A673 (cell line): ENCODE measurements around the gene OR10A5. TPM values are rescaled to one million over a fixed set of nuclear protein-coding genes. Genes with fewer than 3 reads are reported as not detected.

Experiments used
- BruUV-seq: library from RNA; stranded (reverse); fragments of 400-500 nt; replicated peaks from 2 replicates; lab custom pipeline; 2021; lab: Mats Ljungman, UMichigan
- CTCF ChIA-PET: fragments of 300-600 bp; sonication (Branson Sonifier 250); formaldehyde crosslinking; loops from one replicate; lab custom pipeline; 2022; ENCODE audit warnings: antibody characterized with exemption; lab: Charles Lee
- POLR2A ChIA-PET: fragments of 300-600 bp; sonication (Branson Sonifier 250); formaldehyde crosslinking; loops from one replicate; lab custom pipeline; 2022; ENCODE audit warnings: antibody characterized with exemption; ENCODE audit not compliant: low non-redundant PET; lab: Charles Lee
- DNase-seq: peaks from one replicate; pipeline ENCODE4 v3.0.0-alpha.2; 2015; ENCODE audit warnings: low spot score
- H3K27ac ChIP-seq: fragments of 200-600 bp; sonication (generic); 2 replicates; pipeline ENCODE4 v1.5.1; 2016; ENCODE audit warnings: mixed run types, low read depth, mild to moderate bottlenecking, mixed read lengths, antibody characterized with exemption, low read length; ENCODE audit not compliant: poor library complexity, severe bottlenecking
- H3K27me3 ChIP-seq: fragments of 200-600 bp; sonication (generic); replicated peaks from 2 replicates; pipeline ENCODE4 v1.6.1; 2017; ENCODE audit warnings: mixed run types, low read depth, mild to moderate bottlenecking, mixed read lengths, antibody characterized with exemption, low read length; ENCODE audit not compliant: insufficient read depth, poor library complexity
- H3K36me3 ChIP-seq: fragments of 200-600 bp; sonication (generic); 2 replicates; pipeline ENCODE4 v1.6.1; 2016; ENCODE audit warnings: mixed run types, mild to moderate bottlenecking, mixed read lengths, antibody characterized with exemption, low read length; ENCODE audit not compliant: insufficient read depth, poor library complexity, severe bottlenecking
- H3K4me1 ChIP-seq: fragments of 200-600 bp; sonication (generic); 2 replicates; pipeline ENCODE4 v1.6.1; 2017; ENCODE audit warnings: mixed run types, mild to moderate bottlenecking, mixed read lengths, antibody characterized with exemption, low read length; ENCODE audit not compliant: insufficient read depth, poor library complexity, severe bottlenecking
- H3K4me3 ChIP-seq: fragments of 200-600 bp; sonication (generic); 2 replicates; pipeline ENCODE4 v1.5.1; 2016; ENCODE audit warnings: low read depth, mixed run types, mild to moderate bottlenecking, mixed read lengths, low read length; ENCODE audit not compliant: poor library complexity, severe bottlenecking
- H3K9me3 ChIP-seq: fragments of 200-600 bp; sonication (generic); 2 replicates; pipeline ENCODE4 v1.6.1; 2016; ENCODE audit warnings: mixed run types, low read depth, mild to moderate bottlenecking, mixed read lengths, antibody characterized with exemption, low read length; ENCODE audit not compliant: poor library complexity, severe bottlenecking
- EZH2 ChIP-seq: fragments of 200-600 bp; sonication (generic); IDR thresholded peaks from 2 replicates; pipeline ENCODE4 v1.6.1; 2017; ENCODE audit warnings: borderline replicate concordance, low read depth, mild to moderate bottlenecking, mixed read lengths, antibody characterized with exemption, low read length; ENCODE audit not compliant: poor library complexity, severe bottlenecking
- intact Hi-C: fragments of 100-400 bp; cut with micrococcal nuclease; formaldehyde crosslinking; loops from one replicate; pipeline ENCODE4 v1.10.0; 2022; ENCODE audit not compliant: unreplicated experiment
- total RNA-seq: library from RNA; stranded (reverse); gene quantifications from 2 replicates; pipeline ENCODE4 v1.2.3, GENCODE V29; 2021
- TF ChIP-seq, protein P1 (sequence below): fragments of 300-800, 200-600 bp; sonication (generic); conservative IDR thresholded peaks from 2 replicates; pipeline ENCODE4 v1.5.1; 2017; ENCODE audit warnings: low read depth, mild to moderate bottlenecking, antibody characterized with exemption, low read length, moderate library complexity, mixed read lengths

The OR10A5 gene
- total RNA-seq, 1 experiment from 2014 or later: not detected

DNA sequence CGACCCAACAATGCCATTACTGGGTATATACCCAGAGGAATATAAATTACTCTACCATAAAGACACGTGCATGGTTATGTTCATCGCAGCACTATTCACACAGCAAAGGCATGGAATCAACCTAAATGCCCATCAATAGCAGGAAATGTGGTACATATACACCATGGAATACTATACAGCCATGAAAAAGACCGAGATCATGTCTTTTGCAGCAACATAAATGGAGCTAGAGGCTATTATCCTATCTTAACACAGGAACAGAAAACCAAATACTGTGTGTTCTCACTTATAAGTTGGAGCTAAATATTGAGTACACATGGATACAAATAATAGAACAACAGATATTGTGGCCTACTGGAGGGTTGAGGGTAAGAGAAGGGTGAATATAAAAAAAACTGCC is 43.3 kb downstream of the OR10A5 start:
- Histone ChIP-seq H3K27ac (no peak overlapping the region), H3K36me3 (no peaks in the 10 kb centered on the region), H3K27me3 (peaks cover 5% of the 10 kb centered on the region), H3K4me1 (no peaks in the 10 kb centered on the region), H3K4me3 (no peak overlapping the region), H3K9me3 (no peaks in the 10 kb centered on the region)
- no peak for DNase-seq
- POLR2A ChIA-PET: no interaction called here
- no TSS peak for BruUV-seq
- intact Hi-C loops: no loop called here
- CTCF ChIA-PET: no interaction called here
- no peak for TF ChIP-seq EZH2
- TF ChIP-seq, protein P1, sequence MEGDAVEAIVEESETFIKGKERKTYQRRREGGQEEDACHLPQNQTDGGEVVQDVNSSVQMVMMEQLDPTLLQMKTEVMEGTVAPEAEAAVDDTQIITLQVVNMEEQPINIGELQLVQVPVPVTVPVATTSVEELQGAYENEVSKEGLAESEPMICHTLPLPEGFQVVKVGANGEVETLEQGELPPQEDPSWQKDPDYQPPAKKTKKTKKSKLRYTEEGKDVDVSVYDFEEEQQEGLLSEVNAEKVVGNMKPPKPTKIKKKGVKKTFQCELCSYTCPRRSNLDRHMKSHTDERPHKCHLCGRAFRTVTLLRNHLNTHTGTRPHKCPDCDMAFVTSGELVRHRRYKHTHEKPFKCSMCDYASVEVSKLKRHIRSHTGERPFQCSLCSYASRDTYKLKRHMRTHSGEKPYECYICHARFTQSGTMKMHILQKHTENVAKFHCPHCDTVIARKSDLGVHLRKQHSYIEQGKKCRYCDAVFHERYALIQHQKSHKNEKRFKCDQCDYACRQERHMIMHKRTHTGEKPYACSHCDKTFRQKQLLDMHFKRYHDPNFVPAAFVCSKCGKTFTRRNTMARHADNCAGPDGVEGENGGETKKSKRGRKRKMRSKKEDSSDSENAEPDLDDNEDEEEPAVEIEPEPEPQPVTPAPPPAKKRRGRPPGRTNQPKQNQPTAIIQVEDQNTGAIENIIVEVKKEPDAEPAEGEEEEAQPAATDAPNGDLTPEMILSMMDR: no peak

DNA sequence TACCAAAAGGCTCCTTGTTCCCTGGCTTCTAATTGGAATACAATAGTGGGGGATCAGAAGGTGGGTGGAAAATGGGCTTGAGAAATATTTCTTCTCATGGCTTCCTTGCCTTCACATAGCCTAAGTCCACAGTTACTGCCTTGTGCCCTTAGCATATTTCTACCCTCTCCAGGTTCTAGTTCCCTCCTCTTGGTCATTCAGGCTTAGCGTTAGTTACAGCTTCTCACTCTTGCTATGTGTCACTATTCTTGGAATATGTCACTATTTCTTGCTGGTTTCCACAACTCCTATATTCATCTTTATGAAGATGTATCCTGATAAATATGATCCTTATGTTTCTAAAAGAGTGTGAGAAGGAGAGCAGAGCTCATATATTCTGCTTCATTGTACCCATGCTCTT is 44.4 kb downstream of the OR10A5 start:
- Histone ChIP-seq H3K27me3 (peaks cover 2% of the 10 kb centered on the region), H3K4me1 (no peaks in the 10 kb centered on the region), H3K27ac (no peak overlapping the region), H3K36me3 (no peaks in the 10 kb centered on the region), H3K4me3 (no peak overlapping the region), H3K9me3 (no peaks in the 10 kb centered on the region)
- intact Hi-C loops: no loop called here
- no peak for DNase-seq
- TF ChIP-seq EZH2: no peak
- TF ChIP-seq, protein P1: no peak
- no TSS peak for BruUV-seq
- ChIA-PET POLR2A (no interaction called here), CTCF (no interaction called here)

DNA sequence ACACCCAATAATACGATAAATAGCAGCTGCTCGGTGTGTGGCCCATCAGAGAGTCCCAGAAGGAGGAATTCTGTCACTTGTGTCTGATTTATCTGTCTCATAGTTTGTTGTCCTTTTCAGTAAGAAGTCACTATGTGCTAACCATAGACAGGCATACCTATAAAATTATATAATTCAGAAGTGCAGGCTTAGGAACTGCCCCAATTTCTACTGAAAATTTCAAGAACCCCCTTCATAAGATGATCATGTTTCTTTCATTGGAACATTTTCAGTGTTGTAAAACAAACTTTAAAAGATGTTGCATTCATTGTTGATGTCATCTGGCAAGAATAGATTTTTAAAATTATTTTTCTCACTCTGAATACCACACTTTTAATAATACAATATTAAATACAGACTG is 46.9 kb downstream of the OR10A5 start, which contains the start of gene OR2D2:
OR2D2 (minus strand) TSS at position 101 of the 400 bp plus-strand sequence; CDS start at position 101, 0 bp downstream.
- CTCF ChIA-PET: no interaction called here
- TF ChIP-seq, protein P1: no peak
- no peak for TF ChIP-seq EZH2
- intact Hi-C loops: no loop called here
- no peak for DNase-seq
- Histone ChIP-seq H3K27ac (no peak within 1 kb of the TSS), H3K27me3 (no peaks in the 10 kb centered on the region), H3K4me3 (no peak within 1 kb of the TSS), H3K4me1 (no peaks in the 10 kb centered on the region), H3K36me3 (no peaks in the 10 kb centered on the region), H3K9me3 (no peaks in the 10 kb centered on the region)
- POLR2A ChIA-PET: no interaction called here
- BruUV-seq: no TSS peak
